Esophagus squamous epithelium (tissue), 4 donors: Measurements from ENCODE around the gene PGLYRP2.

Experiments used
- CTCF ChIP-seq, 6 experiments: fragments of 450-650 bp in 4 of 6; fragments of 200-600 bp in 2 of 6; sonication (generic) in 2 of 6; IDR thresholded peaks; one replicate each; pipeline ENCODE4 v1.5.1; 2016 to 2019; ENCODE audit warnings: antibody characterized with exemption in 6 of 6, mild to moderate bottlenecking in 4 of 6, moderate library complexity in 4 of 6
- POLR2A ChIP-seq, 4 donors: fragments of 450-650 bp; IDR thresholded peaks; one replicate each; pipeline ENCODE4 v1.6.1; 2017; ENCODE audit warnings: antibody characterized with exemption in 4 of 4, mild to moderate bottlenecking in 4 of 4, moderate library complexity in 3 of 4

- no peak for TF ChIP-seq CTCF (IDR thresholded peaks at IDR 0.05)
- no peak for TF ChIP-seq POLR2A (IDR thresholded peaks at IDR 0.05)
Measured at GRCh38 chr19:15442142-15442920, 37.0 kb downstream of the PGLYRP2 start.
